H1 (cell line): ENCODE data around the gene MOB3C. TPM values are rescaled to one million over a fixed set of nuclear protein-coding genes. Genes with fewer than 3 reads are reported as not detected.

Experiments used
- CTCF ChIA-PET: fragments of 300-600 bp; sonication (Branson Sonifier 250); formaldehyde crosslinking; loops from one replicate; lab custom pipeline; 2021; ENCODE audit not compliant: partially characterized antibody; lab: Charles Lee
- POLR2A ChIA-PET: fragments of 300-600 bp; sonication (Branson Sonifier 250); formaldehyde crosslinking; loops from one replicate; lab custom pipeline; 2021; ENCODE audit warnings: inconsistent platforms; ENCODE audit not compliant: partially characterized antibody; lab: Charles Lee
- DNase-seq, 2 experiments: peaks; one replicate each; pipeline versions ENCODE4 v3.0.0 to v3.0.0-alpha.2; 2010 to 2022; ENCODE audit warnings: low spot score in 2 of 2, low read depth in 1 of 2, mixed read lengths in 1 of 2
- FAIRE-seq: peaks from 2 replicates; lab custom pipeline; 2011; peaks lifted over from hg19 to GRCh38; lab: Jason Lieb, UNC
- H2AFZ ChIP-seq: 2 replicates; pipeline ENCODE4 v1.8.1; 2012; ENCODE audit warnings: low read length, inconsistent platforms
- H2AK5ac ChIP-seq: 2 replicates; pipeline ENCODE4 v1.6.1; 2013; ENCODE audit warnings: low read depth, low read length
- H2BK120ac ChIP-seq: replicated peaks from 2 replicates; pipeline ENCODE3; 2013; ENCODE audit warnings: low read depth, low read length, inconsistent platforms
- H2BK12ac ChIP-seq: 2 replicates; pipeline ENCODE4 v1.6.1; 2013; ENCODE audit warnings: low read depth, low read length
- H2BK15ac ChIP-seq: 2 replicates; pipeline ENCODE4 v1.6.1; 2013; ENCODE audit warnings: low read length
- H2BK20ac ChIP-seq: 2 replicates; pipeline ENCODE4 v1.6.1; 2013; ENCODE audit warnings: low read length
- H2BK5ac ChIP-seq: 2 replicates; pipeline ENCODE4 v1.6.1; 2013; ENCODE audit warnings: low read depth, low read length
- H3K14ac ChIP-seq: 2 replicates; pipeline ENCODE4 v1.6.1; 2013; ENCODE audit warnings: inconsistent platforms; ENCODE audit not compliant: insufficient read length
- H3K18ac ChIP-seq: 2 replicates; pipeline ENCODE4 v1.6.1; 2013; ENCODE audit warnings: low read length; ENCODE audit errors: extremely low read depth
- H3K23ac ChIP-seq: 2 replicates; pipeline ENCODE4 v1.6.1; 2013; ENCODE audit warnings: inconsistent platforms; ENCODE audit not compliant: insufficient read length
- H3K23me2 ChIP-seq: 2 replicates; pipeline ENCODE4 v1.6.1; 2013; ENCODE audit warnings: low read depth, low read length
- H3K27ac ChIP-seq: 2 replicates; pipeline ENCODE4 v1.6.1; 2011; ENCODE audit warnings: low read depth, low read length, inconsistent platforms
- H3K27me3 ChIP-seq, 4 experiments: replicated peaks in 1 of 4; 1 replicate in 1 of 4; 2 replicates in 3 of 4; pipeline versions ENCODE4 v1.6.1 to v1.8.1; 2011 to 2013; ENCODE audit warnings: low read length in 3 of 4, mild to moderate bottlenecking in 3 of 4, inconsistent platforms in 2 of 4, mixed read lengths in 2 of 4, moderate library complexity in 1 of 4; ENCODE audit not compliant: control insufficient read depth in 3 of 4, insufficient read depth in 3 of 4; ENCODE audit errors: extremely low read depth in 1 of 4
- H3K36me3 ChIP-seq, 4 experiments: 2 replicates each; pipeline versions ENCODE4 v1.6.1 to v1.8.1; 2011 to 2013; ENCODE audit warnings: mild to moderate bottlenecking in 4 of 4, low read length in 3 of 4, moderate library complexity in 2 of 4, control low read depth in 1 of 4, inconsistent platforms in 1 of 4; ENCODE audit not compliant: insufficient read depth in 4 of 4, control insufficient read depth in 2 of 4
- H3K4ac ChIP-seq: replicated peaks from 2 replicates; pipeline ENCODE3; 2013; ENCODE audit warnings: low read length, low read depth, mixed read lengths, inconsistent platforms; ENCODE audit not compliant: insufficient read length
- H3K4me1 ChIP-seq, 4 experiments: replicated peaks in 1 of 4; 1 replicate in 1 of 4; 2 replicates in 3 of 4; pipeline versions ENCODE4 v1.6.1 to v1.8.1; 2011 to 2013; ENCODE audit warnings: low read length in 3 of 4, inconsistent platforms in 2 of 4, mixed read lengths in 1 of 4; ENCODE audit not compliant: insufficient read depth in 4 of 4, control insufficient read depth in 3 of 4
- H3K4me2 ChIP-seq, 2 experiments: 2 replicates each; pipeline versions ENCODE4 v1.6.1 to v1.8.1; 2011 to 2013; ENCODE audit warnings: low read depth in 2 of 2, low read length in 2 of 2, control low read depth in 1 of 2, inconsistent platforms in 1 of 2, mild to moderate bottlenecking in 1 of 2; ENCODE audit not compliant: insufficient read depth in 1 of 2
- H3K4me3 ChIP-seq, 4 experiments: fragments of 200-600, 300-600 bp in 1 of 4; sonication (generic), shearing (Covaris generic), sonication (Bioruptor Twin) in 1 of 4; 2 replicates each; pipeline versions ENCODE4 v1.5.1 to v1.8.1; 2011 to 2016; ENCODE audit warnings: low read length in 4 of 4, low read depth in 3 of 4, control low read depth in 2 of 4, inconsistent platforms in 2 of 4, mild to moderate bottlenecking in 2 of 4, mixed read lengths in 1 of 4, moderate library complexity in 1 of 4; ENCODE audit not compliant: insufficient read depth in 2 of 4; ENCODE audit errors: extremely low read depth in 1 of 4
- H3K56ac ChIP-seq: replicated peaks from 2 replicates; pipeline ENCODE3; 2013; ENCODE audit warnings: low read depth, mild to moderate bottlenecking, mixed read lengths, low read length, inconsistent platforms; ENCODE audit not compliant: insufficient read length
- H3K79me1 ChIP-seq: 2 replicates; pipeline ENCODE4 v1.6.1; 2013; ENCODE audit warnings: low read depth, low read length, control low read depth
- H3K79me2 ChIP-seq, 2 experiments: 2 replicates each; pipeline versions ENCODE4 v1.6.1 to v1.8.1; 2012 to 2013; ENCODE audit warnings: low read length in 2 of 2, mild to moderate bottlenecking in 2 of 2, inconsistent platforms in 1 of 2; ENCODE audit not compliant: insufficient read depth in 2 of 2, control insufficient read depth in 1 of 2
- H3K9ac ChIP-seq, 4 experiments: replicated peaks in 1 of 4; 1 replicate in 1 of 4; 2 replicates in 3 of 4; pipeline versions ENCODE4 v1.6.1 to v1.8.1; 2011 to 2013; ENCODE audit warnings: low read depth in 3 of 4, low read length in 3 of 4, control low read depth in 2 of 4, mild to moderate bottlenecking in 2 of 4, moderate library complexity in 2 of 4, inconsistent platforms in 1 of 4; ENCODE audit errors: extremely low read depth in 1 of 4
- H3K9me3 ChIP-seq, 2 experiments: 2 replicates each; pipeline versions ENCODE4 v1.6.1 to v1.8.1; 2012 to 2013; ENCODE audit warnings: mild to moderate bottlenecking in 2 of 2, moderate library complexity in 2 of 2, control low read depth in 1 of 2, inconsistent platforms in 1 of 2, low read depth in 1 of 2, low read length in 1 of 2, mixed read lengths in 1 of 2; ENCODE audit not compliant: insufficient read depth in 2 of 2
- H4K20me1 ChIP-seq, 2 experiments: replicated peaks in 1 of 2; 2 replicates each; pipeline versions ENCODE3 to v1.8.1; 2011 to 2013; ENCODE audit warnings: inconsistent platforms in 2 of 2, low read length in 2 of 2, mild to moderate bottlenecking in 1 of 2; ENCODE audit not compliant: insufficient read depth in 2 of 2, control insufficient read depth in 1 of 2
- H4K5ac ChIP-seq: 2 replicates; pipeline ENCODE4 v1.6.1; 2013; ENCODE audit warnings: low read length, low read depth, mixed read lengths, inconsistent platforms; ENCODE audit not compliant: insufficient read length
- H4K8ac ChIP-seq: 2 replicates; pipeline ENCODE4 v1.8.0; 2013; ENCODE audit warnings: mild to moderate bottlenecking, moderate library complexity, low read length, inconsistent platforms; ENCODE audit not compliant: insufficient read depth; ENCODE audit errors: extremely low read depth
- H4K91ac ChIP-seq: replicated peaks from 2 replicates; pipeline ENCODE3; 2013; ENCODE audit warnings: low read length, mixed read lengths, inconsistent platforms; ENCODE audit not compliant: insufficient read length
- ATF2 ChIP-seq: IDR thresholded peaks from 2 replicates; pipeline ENCODE4 v1.6.1; 2012; ENCODE audit warnings: low read length, inconsistent platforms
- ATF3 ChIP-seq: IDR thresholded peaks from 2 replicates; pipeline ENCODE4 v1.6.1; 2011; ENCODE audit warnings: low read depth, mild to moderate bottlenecking, low read length; ENCODE audit not compliant: insufficient read depth
- BACH1 ChIP-seq: IDR thresholded peaks from 2 replicates; pipeline ENCODE4 v1.6.1; 2012; ENCODE audit warnings: low read length, improper control_type of control experiment
- BRCA1 ChIP-seq: IDR thresholded peaks from 2 replicates; pipeline ENCODE4 v1.6.1; 2012; ENCODE audit warnings: low read depth, low read length, improper control_type of control experiment
- CEBPB ChIP-seq: IDR thresholded peaks from 2 replicates; pipeline ENCODE4 v1.6.1; 2012; ENCODE audit warnings: low read depth, low read length
- CHD2 ChIP-seq: IDR thresholded peaks from 2 replicates; pipeline ENCODE4 v1.6.1; 2012; ENCODE audit warnings: low read length, improper control_type of control experiment
- KDM4A ChIP-seq: IDR thresholded peaks from one replicate; pipeline ENCODE4 v1.7.1; 2012; ENCODE audit warnings: low read depth, mild to moderate bottlenecking, moderate library complexity, low read length, inconsistent platforms; ENCODE audit not compliant: severe bottlenecking
- PHF8 ChIP-seq: fragments of 200-600 bp; sonication (generic); conservative IDR thresholded peaks from 2 replicates; pipeline ENCODE4 v1.7.1; 2012; ENCODE audit warnings: low read depth, mild to moderate bottlenecking, inconsistent platforms, low read length, moderate library complexity
- RXRA ChIP-seq: IDR thresholded peaks from 2 replicates; pipeline ENCODE4 v1.6.1; 2011; ENCODE audit warnings: low read depth, mild to moderate bottlenecking, low read length, moderate library complexity; ENCODE audit not compliant: insufficient read depth
- SIX5 ChIP-seq: IDR thresholded peaks from 2 replicates; pipeline ENCODE4 v1.6.1; 2011; ENCODE audit warnings: mild to moderate bottlenecking, low read depth, low read length
- TCF12 ChIP-seq: IDR thresholded peaks from 2 replicates; pipeline ENCODE4 v1.6.1; 2011; ENCODE audit warnings: low read depth, mild to moderate bottlenecking, low read length
- ZNF274 ChIP-seq: IDR thresholded peaks from 2 replicates; pipeline ENCODE4 v1.7.0; 2012; ENCODE audit warnings: low read length, borderline replicate concordance; ENCODE audit errors: extremely low read depth
- WGBS, 2 experiments: shearing (Covaris generic) in 1 of 2; methylation state at CpG; one replicate each; pipeline versions ENCODE4 v1.1.6 to v1.1.7; 2013 to 2015; ENCODE audit warnings: low lambda C conversion rate in 2 of 2, mixed read lengths in 2 of 2, inconsistent platforms in 1 of 2, low coverage in 1 of 2, missing lambda C conversion rate in 1 of 2; ENCODE audit not compliant: insufficient replicate concordance in 2 of 2, insufficient coverage in 1 of 2, insufficient read length in 1 of 2; ENCODE audit errors: extremely low coverage in 1 of 2, missing lambda C conversion rate in 1 of 2; 5-methylcytosine and 5-hydroxymethylcytosine counted together
- polyA plus RNA-seq, 7 experiments: library from polyadenylated mRNA; depleted of rRNA in 3 of 7; stranded (reverse) in 5 of 7; unstranded in 2 of 7; fragments of >200 nt in 5 of 7; fragments of 200-250 nt in 2 of 7; gene quantifications; 1 replicate in 5 of 7; 2 replicates in 1 of 7; 4 replicates in 1 of 7; pipeline versions ENCODE4 v1.2.1 to v1.2.3, GENCODE V29; 2011 to 2013; ENCODE audit warnings: missing spikeins in 2 of 7, mixed read lengths in 2 of 7
- total RNA-seq: library from RNA; stranded (reverse); fragmentation: NEBNext Ultra II Directional; extraction: Animal tissue kit (Norgen Biotek cat#: 25700); gene quantifications from 2 replicates; pipeline ENCODE4 v1.2.1, GENCODE V29; 2021

Gene MOB3C
- total and polyA plus RNA-seq, 2 of the 8 experiments (the other 6 are each of a cell fraction or from before 2014, with no cell fraction given), result 5.8 to 6.6 TPM

GRCh38 chr1:46596036-46596435, 20.6 kb downstream of the MOB3C start:
- CTCF ChIA-PET, result interaction anchor here (0.6 to 1.8 kb wide), 3 partner anchors 12 to 1633 kb away, joined by 3 to 4 read pairs (median 3); no protein-coding TSS in a partner anchor
- no peak overlapping the region for H2BK15ac ChIP-seq
- no peaks in the 10 kb centered on the region; the same call in 1 of the 2 replicates for H3K23me2 ChIP-seq
- no peak for DNase-seq
- no peak overlapping the region for H3K23ac ChIP-seq
- H3K9ac ChIP-seq, result no peak overlapping the region
- H3K4me2 ChIP-seq, result no peak overlapping the region
- no peak overlapping the region for H3K56ac ChIP-seq
- no peak overlapping the region for H4K91ac ChIP-seq
- H4K20me1 ChIP-seq, result no peaks in the 10 kb centered on the region
- no peaks in the 10 kb centered on the region for H3K4me1 ChIP-seq
- H3K36me3 ChIP-seq, result no peaks in the 10 kb centered on the region; a peak in 2 of 8 replicates
- POLR2A ChIA-PET, result interaction anchor here (1.2 to 2.6 kb wide), 2 partner anchors 9 to 10 kb away, joined by 3 to 7 read pairs; partner anchors contain the start of gene MKNK1
- no peak overlapping the region for H3K4me3 ChIP-seq
- no peak overlapping the region for H2AFZ ChIP-seq
- no peak overlapping the region for H4K5ac ChIP-seq
- H3K18ac ChIP-seq, result no peak overlapping the region
- no peak overlapping the region for H4K8ac ChIP-seq
- no peak overlapping the region for H2BK120ac ChIP-seq
- H3K14ac ChIP-seq, result no peak overlapping the region
- no peak overlapping the region for H3K4ac ChIP-seq
- H2AK5ac ChIP-seq, result no peak overlapping the region
- no peak overlapping the region for H3K27ac ChIP-seq
- H2BK5ac ChIP-seq, result no peak overlapping the region
- H2BK20ac ChIP-seq, result no peak overlapping the region
- no peaks in the 10 kb centered on the region for H3K9me3 ChIP-seq
- H3K79me2 ChIP-seq, result no peaks in the 10 kb centered on the region
- FAIRE-seq, result no peak
- 100% methylated on average over 1 of the region's 1 CpG; no CpG with 5 or more reads in 1 of the 2 experiments for WGBS, 2 experiments
- no peak overlapping the region for H2BK12ac ChIP-seq
- no peaks in the 10 kb centered on the region for H3K27me3 ChIP-seq
- peaks cover 3% of the 10 kb centered on the region; the same call in 1 of the 2 replicates for H3K79me1 ChIP-seq
- TF ChIP-seq ZNF274 (no peak), ATF2 (no peak), RXRA (no peak), ATF3 (no peak), KDM4A (no peak), CEBPB (no peak), SIX5 (no peak), BACH1 (no peak), BRCA1 (no peak), PHF8 (no peak), TCF12 (no peak), CHD2 (no peak)
